Uterus (tissue), 2 donors: ENCODE measurements around the gene CERS6.

Source experiments
- CTCF ChIP-seq, 4 experiments: fragments of 200-600 bp in 2 of 4; fragments of 450-650 bp in 2 of 4; sonication (generic) in 2 of 4; IDR thresholded peaks; one replicate each; pipeline ENCODE4 v1.5.1; 2016 to 2019; ENCODE audit warnings: antibody characterized with exemption in 4 of 4, mild to moderate bottlenecking in 2 of 4, moderate library complexity in 1 of 4
- POLR2A ChIP-seq, 2 donors: fragments of 450-650 bp; IDR thresholded peaks; one replicate each; pipeline ENCODE4 v1.6.1; 2016; ENCODE audit warnings: antibody characterized with exemption in 2 of 2, mild to moderate bottlenecking in 1 of 2, moderate library complexity in 1 of 2

- TF ChIP-seq CTCF (IDR thresholded peaks at IDR 0.05) (no peak), POLR2A (IDR thresholded peaks at IDR 0.05) (no peak)
Measured at GRCh38 chr2:168679081-168679480, 223.0 kb downstream of the CERS6 start.
